ENCODE results near the gene TPP1. TPM values are rescaled to one million over a fixed set of nuclear protein-coding genes. Genes with fewer than 3 reads are reported as not detected.

Gene TPP1
- polyA plus RNA-seq: 32.0 and 39.2 TPM in 2 replicates

GRCh38 chr11:6619004-6619745 lies at the start of gene TPP1:
TSS of gene TPP1 (minus strand) at chr11:6619422. CDS start at chr11:6619400, 22 bp downstream.

GRCh38 chr11:6655790-6656583 lies 36.8 kb upstream of the TPP1 start, which contains the start of gene DCHS1:
TSS of gene DCHS1 (minus strand) at chr11:6655809. CDS start at chr11:6641613, 14,196 bp downstream.

GRCh38 chr11:6612213-6613041 lies 6.8 kb downstream of the TPP1 start, which contains the start of gene TAF10:
TSS of gene TAF10 (minus strand) at chr11:6612216. CDS start at chr11:6612189, 27 bp downstream.

GRCh38 chr11:6603287-6604080 lies 15.7 kb downstream of the TPP1 start, which contains the start of the genes ILK and RRP8:
TSS of gene ILK (plus strand) at chr11:6603774. CDS start at chr11:6604272, 498 bp downstream.
TSS of gene RRP8 (minus strand) at chr11:6603616. CDS start at chr11:6603502, 114 bp downstream.

Other genes starting within 250 kb of the TPP1 start
- gene SMPD1, start 228.9 kb downstream of the TPP1 start, polyA plus RNA-seq: 49.1 and 56.6 TPM in 2 replicates
- 52.5 and 67.7 TPM in 2 replicates for gene APBB1, start 200.3 kb downstream of the TPP1 start, polyA plus RNA-seq
- gene HPX, start 178.4 kb downstream of the TPP1 start, polyA plus RNA-seq: not detected in 2 replicates
- gene TRIM3, start 145.5 kb downstream of the TPP1 start, polyA plus RNA-seq: 5.8 and 8.1 TPM in 2 replicates
- gene ARFIP2, start 138.1 kb downstream of the TPP1 start, polyA plus RNA-seq: 9.2 and 18.9 TPM in 2 replicates
- gene TIMM10B, start 137.9 kb downstream of the TPP1 start, polyA plus RNA-seq: 33.8 and 37.8 TPM in 2 replicates
- gene DNHD1, start 122.1 kb downstream of the TPP1 start, polyA plus RNA-seq: 0.52 TPM in 1 of 2 replicates, not detected in the other
- 2.5 and 10.6 TPM in 2 replicates for gene RRP8, start 15.8 kb downstream of the TPP1 start, polyA plus RNA-seq
- gene ILK, start 15.6 kb downstream of the TPP1 start, polyA plus RNA-seq: 25.7 and 26.9 TPM in 2 replicates
- gene TAF10, start 7.2 kb downstream of the TPP1 start, polyA plus RNA-seq: 46.1 and 88.1 TPM in 2 replicates
- 0.12 and 0.34 TPM in 2 replicates for gene DCHS1, start 36.4 kb upstream of the TPP1 start, polyA plus RNA-seq
- gene MRPL17, start 63.9 kb upstream of the TPP1 start, polyA plus RNA-seq: 42.3 and 43.2 TPM in 2 replicates
- 0.07 and 3.3 TPM in 2 replicates for gene OR2AG2, start 152.6 kb upstream of the TPP1 start, polyA plus RNA-seq
- 0.15 and 0.17 TPM in 2 replicates for gene OR2AG1, start 163.6 kb upstream of the TPP1 start, polyA plus RNA-seq
- gene OR6A2, start 180.3 kb upstream of the TPP1 start, polyA plus RNA-seq: not detected in 2 replicates
- not detected in 2 replicates for gene OR10A5, start 226.3 kb upstream of the TPP1 start, polyA plus RNA-seq
- gene OR10A2, start 243.6 kb upstream of the TPP1 start, polyA plus RNA-seq: 0.19 and 0.46 TPM in 2 replicates

Measured in Purkinje cell (primary cell).